Kidney tubule cell (primary cell): Measurements from ENCODE around the gene PLXNA2.

Experiments used
- DNase-seq: peaks from one replicate; pipeline ENCODE4 v3.0.0-alpha.2; 2018; ENCODE audit warnings: low spot score

The PLXNA2 gene

GRCh38 chr1:207998691-207999090 lies 245.5 kb downstream of the PLXNA2 start:
- DNase-seq: no peak

DNA sequence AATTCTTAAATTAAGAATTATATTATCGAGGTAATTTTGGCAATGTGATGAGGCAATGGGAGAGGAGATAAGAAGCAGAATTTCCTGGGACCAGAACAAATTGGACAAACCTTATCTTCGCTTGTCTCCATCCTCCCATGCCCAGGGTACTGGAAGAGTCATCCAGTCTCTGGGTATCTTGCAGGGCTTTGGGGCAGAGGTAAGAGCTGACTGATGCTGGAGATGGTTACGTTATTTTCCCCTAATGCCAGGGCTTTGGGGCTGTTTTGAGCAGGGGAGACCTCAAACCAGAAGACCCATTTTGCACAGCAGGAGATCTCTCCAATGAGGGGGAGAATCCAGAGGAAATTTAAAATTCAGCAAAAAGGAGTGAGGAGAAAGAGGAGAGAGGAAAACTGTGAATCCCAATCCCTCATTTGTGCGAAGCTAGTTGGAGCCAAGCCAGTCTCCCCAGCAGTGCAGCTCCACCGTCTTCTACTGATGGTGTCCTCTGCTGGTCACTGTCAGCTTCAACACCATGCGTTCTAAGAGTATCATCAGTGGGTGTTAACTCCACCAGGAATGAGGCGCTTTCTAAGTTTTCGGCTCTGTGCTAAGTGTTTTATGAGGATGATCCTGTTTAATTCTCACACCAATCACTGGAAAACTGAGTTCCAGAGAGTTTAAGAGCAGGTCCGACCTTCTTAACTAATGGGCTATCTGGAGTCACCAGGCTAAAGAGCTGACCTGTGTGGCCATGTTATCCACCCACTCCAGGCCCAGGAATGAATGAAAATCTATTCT lies 246.5 kb downstream of the PLXNA2 start:
- peak; percentile 74 for DNase-seq

DNA sequence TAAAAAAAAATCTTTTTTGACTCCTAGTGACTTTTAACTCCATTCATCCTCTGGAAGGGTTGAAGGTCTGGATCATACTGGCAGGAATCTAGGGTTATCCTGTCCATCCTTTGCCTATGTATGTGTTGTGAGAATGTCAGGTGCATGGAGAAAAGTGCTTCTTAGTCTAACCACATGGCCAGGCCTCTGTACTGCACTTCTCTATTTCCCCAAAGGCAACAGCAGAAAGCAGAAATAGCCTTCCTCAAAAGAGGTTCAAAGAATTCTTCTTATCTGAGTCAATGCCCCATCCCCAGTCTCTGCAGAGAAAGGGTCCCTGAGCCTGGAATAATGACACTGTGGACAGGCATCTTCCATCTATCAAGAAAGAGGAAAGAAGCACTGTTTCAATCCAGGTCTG lies 247.5 kb downstream of the PLXNA2 start:
- DNase-seq: no peak

DNA sequence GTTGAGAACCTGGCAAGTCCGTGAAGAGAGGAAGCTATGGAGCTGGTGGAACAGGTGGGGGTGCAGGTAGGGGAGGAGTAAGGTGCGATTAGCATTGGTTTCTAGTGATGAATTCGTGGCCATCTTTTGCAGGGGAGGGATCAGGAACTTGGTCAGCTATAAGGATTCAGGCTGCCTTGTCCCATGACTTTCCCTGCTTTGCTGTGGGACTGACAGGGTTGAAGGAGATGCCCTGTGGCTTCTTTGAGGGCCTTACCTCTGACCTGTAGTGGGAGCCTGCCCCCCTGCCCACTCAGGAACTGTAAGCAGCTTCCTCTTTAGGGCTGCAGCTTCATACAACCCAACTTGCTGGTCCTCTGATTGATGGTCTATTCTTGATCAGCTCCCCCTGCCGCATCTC lies 248.6 kb downstream of the PLXNA2 start:
- no peak for DNase-seq

GRCh38 chr1:207993477-207994445 lies 250.4 kb downstream of the PLXNA2 start:
- DNase-seq: no peak

- DNase-seq: no peak
Observed at GRCh38 chr1:207992677-207993236, 251.4 kb downstream of the PLXNA2 start.

DNA sequence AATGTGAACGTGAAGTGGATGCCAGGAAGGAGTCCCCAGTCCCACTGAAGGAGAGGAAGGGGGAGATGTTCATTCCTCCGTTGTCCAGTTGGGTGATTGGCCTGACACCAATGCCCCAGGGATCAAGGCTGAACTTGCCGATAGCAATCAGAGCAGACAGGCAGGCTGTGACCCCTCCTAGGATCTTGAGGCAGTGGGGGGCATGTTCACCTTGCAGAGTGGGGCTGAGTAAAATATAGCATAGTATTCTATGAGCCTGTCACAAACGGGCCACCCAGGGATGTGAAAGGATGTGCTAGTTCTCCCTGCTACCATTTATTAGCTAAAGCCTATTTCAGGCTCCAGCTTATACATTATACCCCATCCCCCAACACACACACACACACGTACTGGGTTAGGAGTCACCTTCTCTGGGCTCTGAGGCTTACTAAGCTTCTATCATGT lies 252.6 kb downstream of the PLXNA2 start:
- DNase-seq: no peak

DNA sequence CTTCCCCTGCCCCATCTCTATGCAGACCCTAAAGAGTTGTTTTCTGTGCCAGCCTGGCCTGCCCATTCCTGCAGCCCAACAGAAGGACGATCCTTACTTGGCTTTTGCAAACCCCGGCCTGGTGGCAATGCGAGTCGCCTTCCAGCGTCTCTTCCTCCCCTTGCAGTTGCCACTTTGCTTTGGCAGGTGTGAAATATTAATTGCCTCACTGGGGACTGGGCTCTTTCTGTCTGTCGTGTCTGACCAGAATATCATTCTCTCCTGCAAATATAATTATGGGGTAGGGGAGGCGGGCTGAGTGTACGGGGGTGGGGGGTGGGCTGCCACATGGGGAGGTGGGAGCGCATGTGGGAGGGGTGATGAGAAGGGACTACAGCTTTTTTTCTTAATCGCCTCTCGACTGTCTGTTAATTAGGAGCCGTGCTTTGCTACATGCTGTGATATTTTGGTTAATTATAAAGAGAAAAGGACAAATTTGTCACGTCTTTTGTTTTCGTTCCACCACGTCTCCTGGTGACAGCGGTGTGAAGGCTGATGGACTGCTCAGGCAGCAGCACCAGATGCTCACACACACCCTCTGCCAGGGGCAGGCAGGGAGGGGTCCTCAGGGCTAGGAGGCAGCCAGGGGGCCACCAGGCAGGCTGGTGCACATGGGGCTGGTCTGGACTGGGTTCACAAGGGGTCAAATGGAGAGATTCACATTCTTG lies 253.2 kb downstream of the PLXNA2 start:
- no peak for DNase-seq

DNA sequence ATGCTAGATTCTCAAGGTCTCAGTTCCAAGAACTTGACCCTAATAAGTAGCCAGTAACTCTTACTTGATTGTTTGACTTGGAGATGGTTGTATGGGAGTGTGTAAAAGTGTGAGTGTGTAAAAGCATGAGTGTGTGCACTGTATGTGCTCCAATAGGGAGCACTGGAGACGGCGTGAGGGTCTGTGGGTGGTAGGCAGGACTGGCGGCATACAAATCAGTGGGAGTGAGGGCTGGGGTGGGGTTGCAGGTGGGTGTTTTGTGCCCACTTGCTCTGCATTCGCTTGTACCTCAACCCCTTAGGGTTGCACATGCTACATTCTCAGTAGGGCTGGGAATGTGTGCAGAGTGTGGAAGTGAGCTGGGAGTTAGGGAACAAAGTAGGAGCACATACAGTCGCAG lies 253.7 kb downstream of the PLXNA2 start:
- no peak for DNase-seq

DNA sequence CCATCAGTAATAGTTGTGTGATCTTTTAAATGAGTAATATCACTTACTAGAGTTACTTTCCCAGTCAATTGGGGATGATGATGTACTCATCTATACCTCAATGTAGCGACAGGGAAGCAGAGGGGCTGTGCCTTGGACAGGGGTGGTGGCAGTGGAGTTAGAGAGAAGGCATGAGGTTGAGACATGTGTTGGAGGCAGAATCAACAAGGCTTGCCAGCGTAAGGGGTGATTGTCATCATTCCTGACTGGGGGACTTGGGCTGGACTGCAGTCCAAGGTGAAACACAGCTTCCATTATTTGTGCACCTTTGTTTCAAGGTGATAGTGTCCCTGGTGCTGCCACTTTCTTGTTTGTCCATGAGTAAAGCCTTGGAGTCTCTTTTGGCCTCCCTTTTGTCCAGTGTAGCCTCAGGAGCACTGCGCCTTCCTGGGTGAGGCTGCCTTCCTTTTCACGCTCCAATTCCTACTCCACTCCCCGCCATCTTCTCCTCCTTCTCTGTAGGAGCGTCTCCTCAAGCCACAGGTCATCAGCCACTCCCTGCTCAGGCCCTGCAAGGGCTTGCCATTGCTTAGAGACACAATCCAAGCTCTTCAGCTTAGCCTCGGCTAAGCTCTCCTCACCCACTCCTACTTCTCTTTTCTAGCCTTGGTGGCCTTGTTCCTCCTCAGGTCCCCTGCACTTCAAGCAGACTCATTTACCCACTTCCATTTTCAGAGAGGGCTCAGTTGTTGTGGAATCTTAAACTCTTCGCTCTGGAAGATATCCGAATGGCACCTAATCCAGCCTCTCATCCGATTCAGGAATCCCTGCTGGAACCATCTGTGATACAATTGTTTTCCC lies 255.6 kb downstream of the PLXNA2 start:
- DNase-seq: no peak

GRCh38 chr1:207987164-207987563 lies 257.0 kb downstream of the PLXNA2 start:
- DNase-seq: no peak

GRCh38 chr1:207985996-207986395 lies 258.2 kb downstream of the PLXNA2 start:
- DNase-seq: no peak

- no peak for DNase-seq
Observed at GRCh38 chr1:207984831-207985572, 259.2 kb downstream of the PLXNA2 start.

GRCh38 chr1:207983044-207983635 lies 261.0 kb downstream of the PLXNA2 start:
- no peak for DNase-seq

DNA sequence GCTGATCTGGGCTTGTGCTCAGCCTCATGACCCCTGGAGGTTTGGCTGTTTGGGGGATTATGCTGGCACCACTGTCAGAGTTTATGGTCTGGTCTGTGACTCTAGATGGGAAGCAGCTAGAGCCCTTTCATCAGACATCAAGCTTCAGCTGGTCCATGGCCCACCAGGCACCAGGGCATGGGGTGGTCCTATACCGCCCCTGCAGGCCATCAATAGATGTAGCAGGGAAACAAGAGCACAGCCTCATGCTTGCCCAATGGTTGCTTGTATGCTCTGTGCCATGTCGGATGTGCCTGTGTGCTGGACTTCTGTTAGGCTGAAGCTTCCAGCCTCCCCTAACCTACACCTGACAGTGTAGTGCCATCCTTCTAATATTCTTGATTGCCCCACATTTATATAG lies 262.2 kb downstream of the PLXNA2 start:
- DNase-seq: peak; percentile 11

DNA sequence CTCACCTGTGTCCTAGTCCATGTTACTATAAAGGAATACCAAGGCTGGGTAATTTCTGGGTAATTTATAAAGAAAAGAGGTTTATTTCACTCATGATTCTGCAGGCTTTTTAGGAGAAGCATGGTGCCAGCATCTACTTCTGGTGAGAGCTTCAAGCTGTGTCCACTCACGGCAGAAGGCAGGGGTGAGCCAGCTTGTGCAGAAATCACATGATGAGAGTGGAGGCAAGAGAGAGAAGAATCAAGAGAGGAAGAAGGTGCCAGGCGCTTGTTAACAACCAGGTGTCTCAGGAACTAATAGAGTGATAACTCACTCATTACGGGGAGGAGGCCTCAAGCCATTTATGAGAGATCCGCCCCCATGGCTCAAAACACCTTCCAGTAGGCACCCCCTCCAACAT lies 265.7 kb downstream of the PLXNA2 start:
- no peak for DNase-seq

DNA sequence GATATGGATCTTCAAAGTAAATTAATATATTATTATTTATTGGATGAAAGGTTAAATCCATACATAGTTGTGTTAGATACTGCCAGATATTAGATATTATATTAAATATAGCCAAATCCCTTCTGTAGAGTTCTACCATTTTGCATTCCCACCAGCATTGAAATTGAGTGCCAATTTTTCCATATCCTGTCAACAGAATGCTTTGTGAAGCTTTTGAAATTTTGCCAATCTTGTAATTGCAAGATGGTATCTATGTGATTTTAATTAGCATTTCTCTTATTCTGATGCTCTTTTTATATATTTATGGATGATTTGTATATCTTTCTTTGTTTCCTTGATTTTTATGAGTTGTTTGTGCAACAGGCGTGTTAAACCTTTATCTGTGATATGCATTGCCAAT lies 266.3 kb downstream of the PLXNA2 start:
- no peak for DNase-seq

GRCh38 chr1:207973898-207974568 lies 270.2 kb downstream of the PLXNA2 start:
- no peak for DNase-seq

DNA sequence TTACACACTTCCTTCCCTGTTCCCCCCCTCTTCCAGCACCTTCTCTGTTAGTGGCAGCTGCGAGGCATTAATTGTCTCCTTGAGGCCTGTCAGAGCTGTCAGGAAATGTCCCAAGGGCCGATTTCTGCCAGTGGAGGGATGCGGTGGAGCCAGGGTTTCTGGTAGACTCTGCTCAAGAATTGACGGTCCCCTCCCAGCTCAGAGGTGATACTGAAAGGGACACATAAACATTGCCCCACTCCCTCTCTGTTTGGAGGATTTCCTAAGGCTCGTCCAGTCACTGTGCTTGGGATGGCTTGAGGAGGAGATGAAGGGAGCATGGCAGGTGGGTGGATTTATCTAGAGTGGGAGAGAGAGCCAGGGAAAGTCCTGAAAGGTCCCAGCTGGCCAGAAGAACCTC lies 271.8 kb downstream of the PLXNA2 start:
- DNase-seq: no peak
